Osteocyte (in vitro differentiated cells): ENCODE data around the gene NHP2. TPM values are rescaled to one million over a fixed set of nuclear protein-coding genes. Genes with fewer than 3 reads are reported as not detected.

Experiments
- DNase-seq: peaks from one replicate; pipeline ENCODE4 v3.0.0; 2021; ENCODE audit warnings: mixed read lengths; ENCODE audit not compliant: unreplicated experiment; ENCODE audit errors: extremely low spot score
- H3K27ac Mint-ChIP-seq: one replicate; pipeline ENCODE4 v1.8.0; 2021; ENCODE audit warnings: mild to moderate bottlenecking, mixed read lengths; ENCODE audit not compliant: unreplicated experiment
- H3K27me3 Mint-ChIP-seq: one replicate; pipeline ENCODE4 v1.8.0; 2021; ENCODE audit warnings: mixed read lengths; ENCODE audit not compliant: unreplicated experiment
- H3K36me3 Mint-ChIP-seq: one replicate; pipeline ENCODE4 v1.8.0; 2021; ENCODE audit warnings: mixed read lengths; ENCODE audit not compliant: unreplicated experiment
- H3K4me1 Mint-ChIP-seq: one replicate; pipeline ENCODE4 v1.8.0; 2021; ENCODE audit warnings: mixed read lengths; ENCODE audit not compliant: unreplicated experiment
- H3K4me3 Mint-ChIP-seq: one replicate; pipeline ENCODE4 v1.8.0; 2021; ENCODE audit warnings: mild to moderate bottlenecking, moderate library complexity, mixed read lengths; ENCODE audit not compliant: unreplicated experiment
- H3K9me3 Mint-ChIP-seq: one replicate; pipeline ENCODE4 v1.8.0; 2021; ENCODE audit warnings: mixed read lengths; ENCODE audit not compliant: unreplicated experiment
- CTCF ChIP-seq: fragments of 200-600 bp; sonication (generic); IDR thresholded peaks from 2 replicates; pipeline ENCODE4 v1.5.0; 2021; ENCODE audit warnings: antibody characterized with exemption, mild to moderate bottlenecking, moderate library complexity
- total RNA-seq: library from RNA; stranded (reverse); gene quantifications from 2 replicates; pipeline ENCODE4 v1.2.1, GENCODE V29; 2021

Gene NHP2
- total RNA-seq, 1 donor from 2014 or later = 94.2 TPM

GRCh38 chr5:178123094-178123965 lies 30.4 kb downstream of the NHP2 start:
- H3K9me3 Mint-ChIP-seq = no peaks in the 10 kb centered on the region

GRCh38 chr5:178122346-178122745 lies 31.3 kb downstream of the NHP2 start:
- no peaks in the 10 kb centered on the region for H3K27me3 Mint-ChIP-seq
- no peak overlapping the region for H3K4me3 Mint-ChIP-seq
- no peak overlapping the region for H3K27ac Mint-ChIP-seq
- no peaks in the 10 kb centered on the region for H3K9me3 Mint-ChIP-seq
- TF ChIP-seq CTCF = no peak
- no peak for DNase-seq
- no peaks in the 10 kb centered on the region for H3K4me1 Mint-ChIP-seq
- H3K36me3 Mint-ChIP-seq = no peaks in the 10 kb centered on the region

More at GRCh38 chr5:178123094-178123965, 30.4 kb downstream of the NHP2 start:
- Mint-ChIP-seq H3K27ac (no peak overlapping the region), H3K4me1 (no peaks in the 10 kb centered on the region), H3K4me3 (no peak overlapping the region), H3K27me3 (no peaks in the 10 kb centered on the region), H3K36me3 (no peaks in the 10 kb centered on the region)
- no peak for DNase-seq
- no peak for TF ChIP-seq CTCF

GRCh38 chr5:178121391-178122276 lies 32.1 kb downstream of the NHP2 start:
- no peaks in the 10 kb centered on the region for H3K36me3 Mint-ChIP-seq
- no peaks in the 10 kb centered on the region for H3K9me3 Mint-ChIP-seq
- H3K27ac Mint-ChIP-seq = no peak overlapping the region
- H3K4me1 Mint-ChIP-seq = no peaks in the 10 kb centered on the region
- no peaks in the 10 kb centered on the region for H3K27me3 Mint-ChIP-seq
- DNase-seq = no peak
- H3K4me3 Mint-ChIP-seq = no peak overlapping the region
- no peak for TF ChIP-seq CTCF

GRCh38 chr5:178120607-178121357 lies 32.9 kb downstream of the NHP2 start:
- H3K9me3 Mint-ChIP-seq = no peaks in the 10 kb centered on the region
- no peak overlapping the region for H3K27ac Mint-ChIP-seq
- peaks cover 4% of the 10 kb centered on the region for H3K4me1 Mint-ChIP-seq
- H3K36me3 Mint-ChIP-seq = no peaks in the 10 kb centered on the region
- TF ChIP-seq CTCF = peak; percentile 43
- no peak for DNase-seq
- H3K4me3 Mint-ChIP-seq = no peak overlapping the region
- H3K27me3 Mint-ChIP-seq = no peaks in the 10 kb centered on the region
